Thoracic aorta (tissue), 2 donors: ENCODE results near the gene RLF. TPM values are rescaled to one million over a fixed set of nuclear protein-coding genes. Genes with fewer than 3 reads are reported as not detected.

Source experiments
- ATAC-seq: fragments of 150-250 bp; one replicate; pipeline ENCODE4 v1.8.0; 2017; ENCODE audit warnings: low read depth; ENCODE audit not compliant: insufficient number of reproducible peaks, low FRiP score
- DNase-seq: peaks from one replicate; pipeline ENCODE4 v3.0.0-alpha.2; 2020; ENCODE audit warnings: low spot score
- H3K27ac ChIP-seq, 2 donors: fragments of 200-600 bp; sonication (generic); 1 replicate in 1 of 2; 2 replicates in 1 of 2; pipeline ENCODE4 v1.5.1; 2016; ENCODE audit warnings: mild to moderate bottlenecking in 2 of 2, moderate library complexity in 2 of 2
- H3K27me3 ChIP-seq: fragments of 200-600 bp; sonication (generic); replicated peaks from 2 replicates; pipeline ENCODE4 v1.6.0; 2016; ENCODE audit warnings: mild to moderate bottlenecking; ENCODE audit not compliant: insufficient read depth
- H3K36me3 ChIP-seq: fragments of 200-600 bp; sonication (generic); one replicate; pipeline ENCODE4 v1.5.1; 2016
- H3K4me1 ChIP-seq, 2 donors: fragments of 200-600 bp; sonication (generic); 1 replicate in 1 of 2; 2 replicates in 1 of 2; pipeline versions ENCODE4 v1.5.1 to v1.6.0; 2016; ENCODE audit warnings: low read depth in 2 of 2, mild to moderate bottlenecking in 1 of 2; ENCODE audit not compliant: control insufficient read depth in 1 of 2
- H3K4me3 ChIP-seq: fragments of 200-600 bp; sonication (generic); 2 replicates; pipeline ENCODE4 v1.5.1; 2016; ENCODE audit warnings: mild to moderate bottlenecking
- H3K9me3 ChIP-seq: fragments of 200-600 bp; sonication (generic); 2 replicates; pipeline ENCODE4 v1.5.1; 2016
- total RNA-seq, 2 donors: library from RNA; depleted of rRNA; stranded (reverse); fragments of >200 nt; gene quantifications; one replicate each; pipeline versions ENCODE4 v1.1.0 to v1.2.3, GENCODE V29; 2016
- TF ChIP-seq, protein P1 (sequence below): fragments of 200-600 bp; sonication (generic); IDR thresholded peaks from one replicate; pipeline ENCODE4 v1.5.1; 2019; ENCODE audit warnings: antibody characterized with exemption

Gene RLF
- total RNA-seq, 2 donors from 2014 or later = 15.7 to 22.5 TPM

DNA sequence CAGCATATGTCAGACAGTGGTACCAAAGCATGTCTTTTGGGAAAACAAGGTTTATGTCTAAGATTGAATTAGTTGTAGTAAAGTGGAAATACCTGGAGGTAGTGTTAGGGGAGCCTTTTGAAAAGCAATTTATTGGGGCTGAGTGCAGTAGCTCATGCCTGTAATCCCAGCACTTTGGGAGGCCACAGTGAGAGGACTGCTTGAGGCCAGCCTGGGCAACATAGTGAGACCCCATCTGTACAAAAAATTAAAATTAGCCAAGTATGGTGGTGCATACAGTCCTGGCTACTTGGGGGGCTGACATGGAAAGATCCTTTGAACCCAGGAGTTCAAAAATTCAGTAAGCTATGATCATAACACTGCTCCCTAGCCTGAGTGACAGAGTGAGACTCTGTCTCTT, 104.1 kb downstream of the RLF start:
- Histone ChIP-seq H3K27ac (peak overlapping the region; percentile 86 to 94), H3K9me3 (no peaks in the 10 kb centered on the region), H3K27me3 (no peaks in the 10 kb centered on the region), H3K4me1 (peaks cover 45 to 92% of the 10 kb centered on the region in 2 donors), H3K36me3 (peaks cover 19% of the 10 kb centered on the region), H3K4me3 (no peak overlapping the region)
- DNase-seq = no peak
- ATAC-seq = no peak
- TF ChIP-seq, protein P1, sequence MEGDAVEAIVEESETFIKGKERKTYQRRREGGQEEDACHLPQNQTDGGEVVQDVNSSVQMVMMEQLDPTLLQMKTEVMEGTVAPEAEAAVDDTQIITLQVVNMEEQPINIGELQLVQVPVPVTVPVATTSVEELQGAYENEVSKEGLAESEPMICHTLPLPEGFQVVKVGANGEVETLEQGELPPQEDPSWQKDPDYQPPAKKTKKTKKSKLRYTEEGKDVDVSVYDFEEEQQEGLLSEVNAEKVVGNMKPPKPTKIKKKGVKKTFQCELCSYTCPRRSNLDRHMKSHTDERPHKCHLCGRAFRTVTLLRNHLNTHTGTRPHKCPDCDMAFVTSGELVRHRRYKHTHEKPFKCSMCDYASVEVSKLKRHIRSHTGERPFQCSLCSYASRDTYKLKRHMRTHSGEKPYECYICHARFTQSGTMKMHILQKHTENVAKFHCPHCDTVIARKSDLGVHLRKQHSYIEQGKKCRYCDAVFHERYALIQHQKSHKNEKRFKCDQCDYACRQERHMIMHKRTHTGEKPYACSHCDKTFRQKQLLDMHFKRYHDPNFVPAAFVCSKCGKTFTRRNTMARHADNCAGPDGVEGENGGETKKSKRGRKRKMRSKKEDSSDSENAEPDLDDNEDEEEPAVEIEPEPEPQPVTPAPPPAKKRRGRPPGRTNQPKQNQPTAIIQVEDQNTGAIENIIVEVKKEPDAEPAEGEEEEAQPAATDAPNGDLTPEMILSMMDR = no peak

DNA sequence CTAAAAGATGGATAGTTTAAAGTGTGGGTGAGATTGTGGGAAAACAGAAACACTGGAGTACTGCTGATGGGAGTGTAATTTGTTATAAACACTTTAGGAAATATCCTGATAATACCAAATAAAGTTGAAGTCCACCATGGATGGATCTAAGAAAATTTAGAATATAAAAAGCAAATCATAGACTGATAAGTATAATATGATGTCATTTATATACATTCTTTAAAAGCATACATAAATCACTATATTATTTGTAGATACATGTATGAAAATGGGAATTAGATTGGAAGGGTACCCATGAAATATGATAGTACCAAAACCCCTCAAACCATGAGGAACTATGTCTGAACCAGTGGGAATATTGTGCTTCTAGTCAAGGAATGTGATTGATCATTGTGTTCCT, 104.7 kb downstream of the RLF start:
- DNase-seq (no peak), ATAC-seq (no peak)
- H3K4me3 ChIP-seq = no peak overlapping the region
- TF ChIP-seq, protein P1 = no peak
- peaks cover 44 to 92% of the 10 kb centered on the region in 2 donors for H3K4me1 ChIP-seq
- peaks cover 25% of the 10 kb centered on the region for H3K36me3 ChIP-seq
- peak overlapping the region; percentile 86 to 94 for H3K27ac ChIP-seq
- no peaks in the 10 kb centered on the region for H3K27me3 ChIP-seq
- no peaks in the 10 kb centered on the region for H3K9me3 ChIP-seq

DNA sequence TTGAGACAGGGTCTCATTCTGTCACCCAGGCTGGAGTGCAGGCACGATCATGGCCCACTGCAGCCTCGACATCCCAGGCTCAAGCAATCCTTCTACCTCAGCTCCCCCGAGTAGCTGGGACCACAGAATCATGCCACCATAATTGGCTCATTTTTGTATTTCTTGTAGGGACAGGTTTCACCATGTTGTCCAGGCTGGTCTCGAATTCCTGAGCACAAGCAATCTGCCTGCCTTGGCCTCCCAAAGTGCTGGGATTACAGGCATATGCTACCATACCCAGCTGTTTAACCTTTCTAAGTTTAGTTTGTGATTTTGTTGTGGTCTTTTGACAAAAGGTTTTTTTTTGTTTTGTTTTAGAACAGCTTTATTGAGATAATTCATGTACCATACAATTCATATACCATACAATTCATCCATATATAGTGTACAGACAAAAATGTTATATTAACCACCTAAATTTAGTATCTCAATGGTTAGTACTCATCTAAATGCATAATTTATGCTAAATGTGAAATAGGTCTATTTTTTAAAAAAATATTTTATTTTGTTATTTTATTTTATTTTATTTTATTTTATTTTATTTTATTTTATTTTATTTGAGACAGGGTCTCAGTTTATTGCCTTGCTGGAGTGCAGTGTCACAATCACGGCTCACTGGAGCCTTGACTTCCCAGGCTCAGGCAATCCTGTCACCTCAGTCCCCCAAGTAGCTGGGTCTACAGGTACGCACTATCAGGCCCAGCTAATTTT, 105.8 kb downstream of the RLF start:
- ATAC-seq (no peak), DNase-seq (no peak)
- Histone ChIP-seq H3K27me3 (no peaks in the 10 kb centered on the region), H3K4me1 (peaks cover 36 to 86% of the 10 kb centered on the region in 2 donors), H3K36me3 (peaks cover 25% of the 10 kb centered on the region), H3K27ac (peak overlapping the region; percentile 86 to 94), H3K9me3 (no peaks in the 10 kb centered on the region), H3K4me3 (no peak overlapping the region)
- TF ChIP-seq, protein P1 = no peak

DNA sequence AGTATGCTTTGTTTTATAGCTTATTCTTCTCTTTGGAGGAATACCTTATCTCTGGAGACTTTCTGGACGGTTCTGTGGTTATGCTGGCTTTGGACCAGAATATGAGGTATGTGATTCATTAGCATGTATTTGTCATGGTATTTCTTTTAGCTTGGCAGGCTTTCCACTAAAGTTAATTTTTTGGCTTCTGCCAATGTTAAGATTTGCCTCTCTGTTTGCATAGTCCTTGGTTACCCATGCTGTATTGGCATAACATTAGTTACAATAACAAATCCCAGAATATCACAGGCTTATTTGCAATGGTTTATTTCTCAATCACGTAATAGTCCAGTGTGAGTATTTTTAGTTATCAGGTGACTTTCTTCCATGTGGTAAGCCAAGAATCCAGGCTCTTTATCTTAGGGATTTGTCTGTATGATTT, 106.6 kb downstream of the RLF start:
- DNase-seq (no peak), ATAC-seq (peak; percentile 73)
- TF ChIP-seq, protein P1 = no peak
- peaks cover 25% of the 10 kb centered on the region for H3K36me3 ChIP-seq
- H3K27me3 ChIP-seq = no peaks in the 10 kb centered on the region
- H3K4me3 ChIP-seq = peak overlapping the region; percentile 22
- peak overlapping the region; percentile 86 to 94 for H3K27ac ChIP-seq
- H3K9me3 ChIP-seq = no peaks in the 10 kb centered on the region
- peaks cover 28 to 78% of the 10 kb centered on the region in 2 donors for H3K4me1 ChIP-seq

DNA sequence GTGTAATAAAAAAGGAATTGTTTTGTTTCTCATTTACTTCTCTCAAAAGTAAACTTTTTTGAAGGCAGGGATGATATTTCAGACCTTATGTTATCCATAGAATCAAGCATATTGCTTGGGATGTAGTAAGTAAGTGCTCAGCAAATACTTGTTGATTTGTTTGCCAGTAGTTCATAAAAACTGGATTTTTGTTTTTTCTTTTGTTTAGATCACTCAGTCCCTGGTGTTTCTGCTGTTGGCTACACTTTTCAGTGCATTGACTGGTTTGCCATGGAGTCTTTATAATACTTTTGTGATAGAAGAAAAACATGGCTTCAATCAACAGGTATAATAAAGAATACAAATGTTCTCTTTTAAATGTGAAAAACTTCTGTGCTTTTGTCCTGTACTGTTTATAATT, 107.0 kb downstream of the RLF start:
- no peaks in the 10 kb centered on the region for H3K9me3 ChIP-seq
- ATAC-seq (no peak), DNase-seq (no peak)
- H3K4me1 ChIP-seq = peaks cover 24 to 73% of the 10 kb centered on the region in 2 donors
- TF ChIP-seq, protein P1 = no peak
- peak overlapping the region; percentile 84 to 94 for H3K27ac ChIP-seq
- peak overlapping the region; percentile 22 for H3K4me3 ChIP-seq
- no peaks in the 10 kb centered on the region for H3K27me3 ChIP-seq
- peaks cover 25% of the 10 kb centered on the region for H3K36me3 ChIP-seq
